ENCODE results near the gene GLRX3. TPM values are rescaled to one million over a fixed set of nuclear protein-coding genes. Genes with fewer than 3 reads are reported as not detected.
A peak's percentile ranks its signal among the peaks of the same experiment; 100 is the strongest.

Gene GLRX3
- total and polyA plus RNA-seq, 2 of the 13 experiments (the other 11 are each of a cell fraction or from before 2014, with no cell fraction given): 91.4 to 135 TPM

GRCh38 chr10:130136226-130137089, at the start of gene GLRX3 (continued):
- TF ChIP-seq ELK4 (CRISPR knock-in tag; IDR thresholded peaks at IDR 0.05; ENCODE audit: borderline replicate concordance): peak; percentile 68; the same call in 1 of the 2 replicates
- TF ChIP-seq ELF1 (CRISPR knock-in tag; IDR thresholded peaks at IDR 0.05): peak; percentile 64
- peak; percentile 43; the same call in 1 of the 2 replicates for TF ChIP-seq ZNF264 (CRISPR knock-in tag; IDR thresholded peaks at IDR 0.05)
- no peak for TF ChIP-seq FOXC1 (CRISPR knock-in tag; IDR thresholded peaks at IDR 0.05; ENCODE audit: borderline replicate concordance)
- TF ChIP-seq KAT8 (CRISPR knock-in tag; IDR thresholded peaks at IDR 0.05): peak; percentile 74
- no peak for TF ChIP-seq CCAR2 (optimal IDR thresholded peaks at IDR 0.05; ENCODE audit: low read depth, low read length)
- TF ChIP-seq CEBPG (CRISPR knock-in tag; IDR thresholded peaks at IDR 0.05): 0 out of 2 replicates have a peak, but pooled peaks have one; percentile 4
- no peak for TF ChIP-seq MED8 (CRISPR knock-in tag; IDR thresholded peaks at IDR 0.05; ENCODE audit: insufficient replicate concordance)
- TF ChIP-seq, protein P1, sequence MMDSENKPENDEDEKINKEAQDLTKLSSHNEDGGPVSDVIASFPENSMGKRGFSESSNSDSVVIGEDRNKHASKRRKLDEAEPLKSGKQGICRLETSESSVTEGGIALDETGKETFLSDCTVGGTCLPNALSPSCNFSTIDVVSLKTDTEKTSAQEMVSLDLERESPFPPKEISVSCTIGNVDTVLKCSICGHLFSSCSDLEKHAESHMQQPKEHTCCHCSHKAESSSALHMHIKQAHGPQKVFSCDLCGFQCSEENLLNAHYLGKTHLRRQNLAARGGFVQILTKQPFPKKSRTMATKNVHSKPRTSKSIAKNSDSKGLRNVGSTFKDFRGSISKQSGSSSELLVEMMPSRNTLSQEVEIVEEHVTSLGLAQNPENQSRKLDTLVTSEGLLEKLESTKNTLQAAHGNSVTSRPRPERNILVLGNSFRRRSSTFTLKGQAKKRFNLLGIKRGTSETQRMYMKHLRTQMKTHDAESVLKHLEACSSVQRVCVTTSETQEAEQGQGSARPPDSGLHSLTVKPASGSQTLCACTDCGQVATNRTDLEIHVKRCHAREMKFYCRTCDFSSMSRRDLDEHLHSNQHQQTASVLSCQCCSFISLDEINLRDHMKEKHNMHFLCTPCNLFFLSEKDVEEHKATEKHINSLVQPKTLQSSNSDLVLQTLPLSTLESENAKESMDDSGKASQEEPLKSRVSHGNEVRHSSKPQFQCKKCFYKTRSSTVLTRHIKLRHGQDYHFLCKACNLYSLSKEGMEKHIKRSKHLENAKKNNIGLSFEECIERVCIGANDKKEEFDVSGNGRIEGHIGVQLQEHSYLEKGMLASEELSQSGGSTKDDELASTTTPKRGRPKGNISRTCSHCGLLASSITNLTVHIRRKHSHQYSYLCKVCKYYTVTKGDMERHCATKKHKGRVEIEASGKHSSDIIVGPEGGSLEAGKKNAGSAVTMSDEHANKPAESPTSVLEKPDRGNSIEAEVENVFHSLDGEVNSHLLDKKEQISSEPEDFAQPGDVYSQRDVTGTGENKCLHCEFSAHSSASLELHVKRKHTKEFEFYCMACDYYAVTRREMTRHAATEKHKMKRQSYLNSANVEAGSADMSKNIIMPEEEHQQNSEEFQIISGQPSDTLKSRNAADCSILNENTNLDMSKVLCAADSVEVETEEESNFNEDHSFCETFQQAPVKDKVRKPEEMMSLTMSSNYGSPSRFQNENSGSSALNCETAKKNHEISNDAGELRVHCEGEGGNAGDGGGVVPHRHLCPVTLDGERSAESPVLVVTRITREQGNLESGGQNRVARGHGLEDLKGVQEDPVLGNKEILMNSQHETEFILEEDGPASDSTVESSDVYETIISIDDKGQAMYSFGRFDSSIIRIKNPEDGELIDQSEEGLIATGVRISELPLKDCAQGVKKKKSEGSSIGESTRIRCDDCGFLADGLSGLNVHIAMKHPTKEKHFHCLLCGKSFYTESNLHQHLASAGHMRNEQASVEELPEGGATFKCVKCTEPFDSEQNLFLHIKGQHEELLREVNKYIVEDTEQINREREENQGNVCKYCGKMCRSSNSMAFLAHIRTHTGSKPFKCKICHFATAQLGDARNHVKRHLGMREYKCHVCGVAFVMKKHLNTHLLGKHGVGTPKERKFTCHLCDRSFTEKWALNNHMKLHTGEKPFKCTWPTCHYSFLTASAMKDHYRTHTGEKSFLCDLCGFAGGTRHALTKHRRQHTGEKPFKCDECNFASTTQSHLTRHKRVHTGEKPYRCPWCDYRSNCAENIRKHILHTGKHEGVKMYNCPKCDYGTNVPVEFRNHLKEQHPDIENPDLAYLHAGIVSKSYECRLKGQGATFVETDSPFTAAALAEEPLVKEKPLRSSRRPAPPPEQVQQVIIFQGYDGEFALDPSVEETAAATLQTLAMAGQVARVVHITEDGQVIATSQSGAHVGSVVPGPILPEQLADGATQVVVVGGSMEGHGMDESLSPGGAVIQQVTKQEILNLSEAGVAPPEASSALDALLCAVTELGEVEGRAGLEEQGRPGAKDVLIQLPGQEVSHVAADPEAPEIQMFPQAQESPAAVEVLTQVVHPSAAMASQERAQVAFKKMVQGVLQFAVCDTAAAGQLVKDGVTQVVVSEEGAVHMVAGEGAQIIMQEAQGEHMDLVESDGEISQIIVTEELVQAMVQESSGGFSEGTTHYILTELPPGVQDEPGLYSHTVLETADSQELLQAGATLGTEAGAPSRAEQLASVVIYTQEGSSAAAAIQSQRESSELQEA (CRISPR knock-in tag; IDR thresholded peaks at IDR 0.05; ENCODE audit: not compliant biosample characterization): peak; percentile 85
- TF ChIP-seq ZNF484 (CRISPR knock-in tag; IDR thresholded peaks at IDR 0.05; ENCODE audit: borderline replicate concordance, low read depth): no peak
- peak; percentile 81 for TF ChIP-seq MXD4 (CRISPR knock-in tag; IDR thresholded peaks at IDR 0.05)
- TF ChIP-seq PRDM15 (CRISPR knock-in tag; IDR thresholded peaks at IDR 0.05): no peak
- peak; percentile 48; the same call in 1 of the 2 replicates for TF ChIP-seq KDM5B (CRISPR knock-in tag; IDR thresholded peaks at IDR 0.05; ENCODE audit: borderline replicate concordance)
- TF ChIP-seq, protein P2, sequence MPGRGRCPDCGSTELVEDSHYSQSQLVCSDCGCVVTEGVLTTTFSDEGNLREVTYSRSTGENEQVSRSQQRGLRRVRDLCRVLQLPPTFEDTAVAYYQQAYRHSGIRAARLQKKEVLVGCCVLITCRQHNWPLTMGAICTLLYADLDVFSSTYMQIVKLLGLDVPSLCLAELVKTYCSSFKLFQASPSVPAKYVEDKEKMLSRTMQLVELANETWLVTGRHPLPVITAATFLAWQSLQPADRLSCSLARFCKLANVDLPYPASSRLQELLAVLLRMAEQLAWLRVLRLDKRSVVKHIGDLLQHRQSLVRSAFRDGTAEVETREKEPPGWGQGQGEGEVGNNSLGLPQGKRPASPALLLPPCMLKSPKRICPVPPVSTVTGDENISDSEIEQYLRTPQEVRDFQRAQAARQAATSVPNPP (CRISPR knock-in tag; IDR thresholded peaks at IDR 0.05): no peak

All from HepG2 (cell line).